ENCODE measurements around the gene COL9A3.

GRCh38 chr20:62860924-62861691 lies 44.3 kb downstream of the COL9A3 start:
- no peak for TF ChIP-seq CTCF (IDR thresholded peaks at IDR 0.05)
- no peak for TF ChIP-seq EZH2 (IDR thresholded peaks at IDR 0.05)

All from neural progenitor cell (in vitro differentiated cells).